GM12874 (cell line): ENCODE measurements around the gene DOK5.

ENCODE experiments used
- TF ChIP-seq, protein P1 (sequence below): IDR thresholded peaks from 2 replicates; pipeline ENCODE4 v1.5.1; 2011; ENCODE audit warnings: low read depth, mild to moderate bottlenecking, control low read depth, low read length, moderate library complexity; ENCODE audit not compliant: insufficient read depth

DOK5 gene

DNA sequence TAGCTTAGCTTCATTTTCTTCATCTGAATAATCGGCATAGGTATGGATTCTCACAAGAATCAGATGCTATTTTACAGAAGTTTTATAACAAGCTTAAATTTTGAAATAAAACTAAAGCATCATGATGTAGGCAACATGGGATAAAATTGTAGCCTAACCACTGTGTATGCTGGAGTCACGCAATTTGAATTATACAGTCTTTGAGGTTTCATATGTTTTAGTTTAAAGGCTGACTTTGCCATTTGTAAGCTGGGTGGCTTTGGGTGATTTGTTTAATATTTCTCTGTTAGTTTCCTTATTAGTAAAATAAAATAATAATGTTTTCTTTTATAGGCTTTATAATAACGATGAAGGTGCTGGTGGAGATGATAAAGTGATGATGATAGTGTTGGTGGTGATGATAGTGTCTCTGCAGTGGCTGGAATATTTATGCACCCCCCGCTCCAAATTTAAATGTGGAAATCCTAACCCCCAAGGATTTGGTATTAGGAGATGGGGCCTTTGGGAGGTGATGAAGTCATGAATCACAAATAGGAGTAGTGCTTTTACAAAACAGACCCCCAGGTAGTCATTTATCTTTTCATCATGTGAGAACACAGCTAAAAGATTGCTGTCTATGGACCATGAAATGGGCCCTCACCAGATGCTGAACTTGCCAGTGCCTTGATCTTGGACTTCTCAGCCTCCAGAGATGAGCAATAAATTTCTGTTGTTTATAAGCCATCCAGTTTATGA lies 42.0 kb downstream of the DOK5 start:
- TF ChIP-seq, protein P1, sequence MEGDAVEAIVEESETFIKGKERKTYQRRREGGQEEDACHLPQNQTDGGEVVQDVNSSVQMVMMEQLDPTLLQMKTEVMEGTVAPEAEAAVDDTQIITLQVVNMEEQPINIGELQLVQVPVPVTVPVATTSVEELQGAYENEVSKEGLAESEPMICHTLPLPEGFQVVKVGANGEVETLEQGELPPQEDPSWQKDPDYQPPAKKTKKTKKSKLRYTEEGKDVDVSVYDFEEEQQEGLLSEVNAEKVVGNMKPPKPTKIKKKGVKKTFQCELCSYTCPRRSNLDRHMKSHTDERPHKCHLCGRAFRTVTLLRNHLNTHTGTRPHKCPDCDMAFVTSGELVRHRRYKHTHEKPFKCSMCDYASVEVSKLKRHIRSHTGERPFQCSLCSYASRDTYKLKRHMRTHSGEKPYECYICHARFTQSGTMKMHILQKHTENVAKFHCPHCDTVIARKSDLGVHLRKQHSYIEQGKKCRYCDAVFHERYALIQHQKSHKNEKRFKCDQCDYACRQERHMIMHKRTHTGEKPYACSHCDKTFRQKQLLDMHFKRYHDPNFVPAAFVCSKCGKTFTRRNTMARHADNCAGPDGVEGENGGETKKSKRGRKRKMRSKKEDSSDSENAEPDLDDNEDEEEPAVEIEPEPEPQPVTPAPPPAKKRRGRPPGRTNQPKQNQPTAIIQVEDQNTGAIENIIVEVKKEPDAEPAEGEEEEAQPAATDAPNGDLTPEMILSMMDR = no peak

DNA sequence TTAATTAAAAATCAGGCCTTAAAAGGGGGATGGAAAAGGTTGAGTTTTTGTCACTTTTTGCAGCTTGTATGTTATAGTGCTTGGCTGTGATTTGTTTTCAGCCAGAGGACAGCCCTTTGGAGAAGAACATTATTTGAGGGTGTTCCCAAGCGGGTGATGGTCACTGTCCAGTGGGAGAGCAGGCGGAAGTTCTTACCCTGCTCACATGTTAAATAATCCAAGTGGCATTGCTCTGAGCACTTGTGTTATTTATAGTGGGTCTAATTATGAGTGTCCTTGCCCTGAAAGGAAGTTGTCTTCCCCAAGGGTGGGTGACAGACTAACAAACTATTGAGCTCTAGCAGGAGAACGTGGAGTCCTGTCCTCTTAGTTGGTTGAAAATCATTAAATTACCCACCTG lies 49.5 kb downstream of the DOK5 start:
- TF ChIP-seq, protein P1 = no peak

DNA sequence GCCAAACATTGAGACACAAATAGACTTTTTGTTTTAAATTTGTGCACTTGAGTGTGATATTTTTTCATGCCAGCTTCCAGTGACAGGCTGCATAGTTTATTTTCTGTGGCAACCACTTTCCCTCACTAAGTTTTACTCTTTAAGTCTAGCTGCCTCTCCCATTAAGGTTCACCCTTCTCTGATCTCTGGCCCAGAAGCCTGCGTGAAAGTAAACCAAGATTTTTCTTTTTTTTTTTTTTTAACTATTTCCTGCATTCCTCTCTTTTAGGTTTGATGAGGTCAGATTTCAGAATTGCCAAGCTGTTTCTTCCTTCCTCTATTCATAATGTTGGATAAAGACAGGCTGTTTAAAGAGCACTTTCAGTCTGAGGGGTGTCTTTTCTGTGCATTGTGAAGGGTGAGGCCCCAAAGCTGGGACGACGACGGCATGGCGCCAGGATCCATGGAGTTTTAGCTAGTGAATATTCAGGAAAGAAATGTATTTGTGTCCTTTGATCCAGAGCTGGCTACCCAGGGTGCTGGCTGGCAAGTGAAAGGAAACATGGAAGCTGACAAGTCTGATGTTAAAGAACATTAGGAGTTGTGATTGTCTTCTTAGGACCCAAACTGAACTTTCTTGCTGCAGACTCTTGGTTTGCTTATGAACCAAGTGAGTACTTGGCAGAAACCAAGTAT lies 50.7 kb downstream of the DOK5 start:
- TF ChIP-seq, protein P1 = no peak

DNA sequence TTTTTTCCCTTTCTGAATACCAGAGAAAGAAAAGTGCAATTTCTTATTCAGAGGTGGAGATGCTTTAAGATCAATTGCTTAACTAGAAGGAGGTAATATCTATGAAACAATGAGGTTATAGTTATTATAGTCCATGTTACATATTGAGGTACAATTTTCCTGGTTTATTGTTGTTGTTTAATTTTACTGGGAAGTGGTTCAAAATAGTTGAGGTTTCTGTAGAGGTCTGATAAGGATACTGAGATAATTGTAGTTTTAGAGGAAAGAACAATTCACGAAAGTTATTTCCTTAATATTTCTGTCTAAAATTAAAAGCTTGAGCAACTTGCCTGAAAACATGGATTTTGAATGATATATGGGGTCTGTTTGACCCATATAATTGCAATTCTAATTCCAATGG lies 51.4 kb downstream of the DOK5 start:
- TF ChIP-seq, protein P1 = no peak

DNA sequence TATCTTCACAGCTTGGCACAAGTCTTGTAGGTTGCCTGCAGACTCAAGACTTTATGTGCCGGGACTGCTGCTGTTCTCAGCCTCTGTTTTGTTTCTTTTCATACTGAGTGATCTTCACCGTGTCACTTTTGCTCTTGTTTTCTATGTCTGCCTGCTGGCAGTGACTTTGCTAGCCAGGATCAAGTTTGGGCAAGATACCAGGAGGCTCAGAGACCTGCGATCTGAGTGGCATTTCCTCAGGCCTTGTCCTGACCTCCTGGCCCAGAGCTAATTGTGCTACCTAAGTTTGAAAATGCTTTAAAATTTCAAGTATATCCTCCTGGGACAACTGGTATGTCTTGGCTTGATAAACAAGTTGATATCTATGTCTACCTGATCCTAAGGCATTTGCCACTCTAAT lies 57.2 kb downstream of the DOK5 start:
- TF ChIP-seq, protein P1 = no peak

DNA sequence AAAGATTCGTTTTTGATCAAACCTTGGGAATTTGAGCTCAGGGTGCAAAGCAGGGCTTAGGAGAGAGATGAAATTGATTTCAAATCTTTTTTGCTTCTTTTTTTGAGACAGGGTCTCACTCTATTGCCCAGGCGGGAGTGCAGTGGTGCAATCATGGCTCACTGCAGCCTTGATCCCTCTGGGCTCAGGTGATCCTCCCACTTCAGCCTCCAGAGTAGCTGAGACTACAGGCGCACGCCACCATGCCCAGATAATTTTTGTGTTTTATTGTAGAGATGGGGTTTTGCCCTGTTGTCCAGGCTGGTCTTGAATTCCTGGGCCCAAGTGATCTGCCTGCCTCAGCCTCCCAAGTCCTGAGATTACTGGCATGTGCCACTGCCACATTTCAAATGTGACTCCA lies 58.7 kb downstream of the DOK5 start:
- TF ChIP-seq, protein P1 = no peak

DNA sequence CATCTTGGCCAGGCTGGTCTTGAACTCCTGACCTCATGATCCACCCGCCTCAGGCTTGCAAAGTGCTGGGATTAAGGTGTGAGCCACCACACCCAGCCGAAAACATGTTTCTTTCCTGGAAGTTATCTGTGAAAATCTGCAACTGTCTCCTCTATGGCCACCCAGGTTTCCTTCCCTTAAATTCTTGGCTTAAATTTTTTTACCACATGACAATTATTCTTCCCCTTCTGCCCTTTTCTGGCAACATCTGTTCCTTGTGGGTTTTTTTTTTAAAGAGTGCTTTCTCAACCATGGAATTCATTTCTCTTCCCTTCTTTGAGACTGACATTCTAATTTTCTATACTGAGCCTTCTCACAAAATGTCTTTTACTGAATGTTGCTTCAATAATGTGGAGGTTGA lies 59.6 kb downstream of the DOK5 start:
- TF ChIP-seq, protein P1 = no peak
